Stimulated activated CD8-positive, alpha-beta memory T cell treated with anti-CD3 and anti-CD28 coated beads, Interleukin-12 subunit alpha, Interleukin-12 subunit beta, amount 100 ng/mL, for 1 hour (primary cell): ENCODE measurements around the gene NPB.

ENCODE experiments used
- DNase-seq: peaks from one replicate; pipeline ENCODE4 v3.0.0-alpha.2; 2020; ENCODE audit warnings: low read depth

The NPB gene

GRCh38 chr17:81902023-81902652 is at the start of gene NPB:
Gene NPB, plus strand, starts transcription at chr17:81902238. Its CDS starts 40 bp downstream, at chr17:81902278.
- DNase-seq: no peak

DNA sequence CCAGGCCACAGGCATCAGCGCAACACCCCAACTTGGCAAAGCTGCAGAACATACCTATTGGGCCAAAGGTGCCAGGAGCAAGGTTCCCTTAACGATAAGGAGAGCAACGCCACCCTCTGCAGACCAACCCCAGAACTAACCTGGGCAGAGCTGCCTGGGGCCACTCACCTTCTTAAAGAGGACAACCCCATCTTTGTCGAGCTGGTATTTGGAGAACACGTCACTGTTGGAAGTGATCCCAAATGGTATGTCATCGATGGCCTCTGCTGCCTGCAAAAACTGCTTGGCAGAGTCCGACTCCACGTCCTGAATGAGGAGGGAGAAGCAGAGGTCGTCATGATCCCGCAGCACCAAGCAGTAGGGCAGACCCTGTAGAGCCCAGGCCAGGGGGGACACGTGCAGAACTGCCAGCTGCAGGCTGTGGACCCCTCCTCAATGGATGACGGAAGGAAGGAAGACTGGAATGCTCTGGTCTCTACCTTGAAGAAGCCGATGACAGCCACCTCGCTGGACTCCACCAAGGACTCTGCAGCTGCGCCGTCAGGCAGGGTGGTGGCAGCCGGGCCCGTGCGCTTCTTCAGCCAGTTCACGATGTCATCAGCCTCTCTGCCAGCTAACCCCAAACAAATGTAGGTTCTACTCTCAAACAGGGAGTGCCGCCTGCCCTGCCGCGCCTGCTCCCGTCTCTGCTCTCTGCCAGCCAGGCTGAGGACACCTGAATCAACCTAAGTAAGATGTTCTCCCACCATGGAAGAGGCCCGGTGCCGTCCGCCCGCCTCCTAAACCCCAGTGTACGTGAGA is 46.9 kb upstream of the NPB start:
- no peak for DNase-seq

DNA sequence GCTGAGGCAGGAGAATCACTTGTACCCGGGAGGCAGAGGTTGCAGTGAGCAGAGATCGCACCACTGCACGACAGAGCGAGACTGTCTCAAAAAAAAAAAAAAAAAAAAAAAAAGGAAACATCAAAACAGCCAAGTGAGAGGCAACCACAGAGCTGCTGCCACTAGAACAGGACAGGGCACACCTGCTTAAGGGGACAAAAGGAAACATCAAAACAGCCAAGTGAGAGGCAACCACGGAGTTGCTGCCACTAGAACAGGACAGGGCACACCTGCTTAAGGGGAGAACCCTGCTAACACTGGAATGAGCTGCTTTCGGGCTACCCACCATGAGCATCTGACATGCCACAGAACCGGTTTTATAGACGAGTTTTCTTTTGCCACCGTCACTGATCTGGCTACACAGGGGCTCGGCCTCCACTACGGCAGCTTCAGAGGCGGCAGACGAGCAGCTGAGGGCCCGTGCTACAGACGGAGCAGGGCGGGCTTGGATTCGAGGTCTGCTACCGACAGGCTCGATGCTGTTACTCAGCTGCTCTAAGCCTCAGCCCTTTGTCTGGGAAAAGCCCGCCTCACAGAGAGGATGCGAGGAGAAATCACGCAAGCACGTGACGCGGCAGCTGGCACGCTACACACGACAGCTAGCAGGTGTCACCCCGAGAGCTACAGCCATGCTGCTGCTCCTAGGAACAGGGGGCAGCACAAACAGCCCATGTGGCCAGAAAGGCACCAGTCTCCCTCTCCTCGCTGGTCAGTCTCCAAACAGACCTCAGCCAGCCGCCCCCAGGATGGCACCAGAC is 43.7 kb upstream of the NPB start:
- DNase-seq: no peak

GRCh38 chr17:81858967-81859905 is 42.8 kb upstream of the NPB start:
- no peak for DNase-seq

GRCh38 chr17:81859906-81860755 is 41.9 kb upstream of the NPB start, which contains the start of gene P4HB:
Gene P4HB, minus strand, starts transcription at chr17:81860535. Its CDS starts 64 bp downstream, at chr17:81860471.
- DNase-seq: no peak

- DNase-seq: peak; percentile 99
Measured at GRCh38 chr17:81860756-81861568, 41.1 kb upstream of the NPB start.

DNA sequence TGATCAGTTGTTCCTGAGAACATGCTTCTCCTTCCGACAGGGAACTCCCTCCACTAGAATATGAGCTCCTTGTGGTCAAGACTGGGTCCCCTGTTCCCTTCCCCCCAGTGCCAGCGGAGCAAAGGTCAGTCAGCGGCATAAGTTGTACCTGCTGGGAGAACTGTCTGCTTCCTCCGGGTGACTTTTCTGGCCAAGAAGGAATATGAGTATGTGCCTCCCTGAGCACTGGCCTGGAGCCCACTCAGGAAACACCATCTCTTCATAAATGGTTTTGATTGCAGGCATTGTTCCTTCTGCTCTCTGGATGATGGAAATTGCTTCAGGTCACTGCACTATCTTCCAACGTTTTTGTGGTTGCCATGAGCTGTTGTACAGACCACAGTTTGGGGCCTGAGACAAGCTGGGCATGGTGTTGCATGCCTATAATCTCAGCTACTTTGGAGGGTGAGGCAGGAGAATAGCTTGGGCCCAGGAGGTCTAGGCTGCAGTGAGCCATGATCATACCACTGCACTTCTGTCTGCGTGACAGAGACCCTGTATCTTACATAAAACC is 38.8 kb upstream of the NPB start:
- no peak for DNase-seq

DNA sequence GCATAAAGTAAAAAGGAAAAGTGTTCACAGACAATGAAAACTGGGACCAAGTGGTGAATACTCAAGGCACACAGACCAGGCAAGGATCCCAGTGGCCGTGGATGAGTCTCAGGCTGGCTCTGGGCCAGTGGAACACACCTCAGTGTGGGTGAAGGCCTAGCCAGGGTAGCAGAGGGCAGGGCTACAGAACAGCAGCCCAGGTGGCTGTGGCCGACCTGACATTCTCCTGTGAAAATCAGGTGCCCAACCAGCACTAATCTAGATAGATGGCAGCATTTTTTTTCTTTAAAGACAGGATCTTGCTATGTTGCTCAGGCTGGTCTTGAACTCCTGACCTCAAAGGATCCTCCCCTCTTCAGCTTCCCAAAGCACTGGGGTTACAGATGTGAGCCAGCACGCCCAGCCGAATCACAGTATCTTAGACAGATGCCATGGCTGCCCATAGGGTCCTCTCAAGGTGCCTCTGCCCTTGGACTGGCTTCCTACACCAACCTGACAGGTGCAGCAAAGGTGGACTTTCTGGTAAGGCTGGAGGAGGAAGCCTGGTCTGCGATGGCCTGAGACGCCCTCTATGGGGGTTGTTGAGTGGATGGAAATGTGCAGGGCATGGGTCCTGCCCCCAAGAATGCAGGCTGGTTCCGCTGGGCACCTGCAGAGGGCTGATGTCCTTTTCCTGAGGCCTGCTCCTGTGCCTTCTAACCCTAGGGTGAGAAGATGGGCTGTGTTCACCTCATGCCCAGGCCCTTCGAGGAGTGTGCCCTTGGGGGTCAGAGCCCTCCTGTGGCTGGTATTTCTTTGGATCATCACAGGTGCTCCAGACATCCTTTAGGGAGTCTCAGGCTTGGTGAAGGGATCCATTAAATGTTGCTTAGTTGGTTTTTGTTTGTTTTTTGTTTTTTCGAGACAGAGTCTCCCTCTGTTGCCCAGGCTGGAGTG is 37.9 kb upstream of the NPB start:
- no peak for DNase-seq

DNA sequence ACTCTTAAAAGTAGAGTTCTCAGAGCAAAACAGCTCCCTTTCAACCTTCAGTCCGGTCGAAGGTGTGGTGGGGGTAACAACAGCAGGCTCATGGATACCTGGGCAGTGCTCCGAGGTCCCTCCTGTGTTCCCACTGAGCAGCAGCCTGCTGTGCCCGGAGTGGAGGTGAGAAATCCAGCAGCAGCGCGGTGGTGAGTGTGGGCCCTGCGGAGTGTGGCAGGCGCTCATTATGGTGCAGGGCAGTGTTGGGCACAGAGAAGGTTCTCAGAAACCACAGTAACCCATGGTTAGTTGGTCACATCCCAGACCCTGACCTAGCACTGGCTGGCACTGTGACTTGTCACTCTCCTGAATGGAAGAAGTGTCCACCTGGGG is 36.7 kb upstream of the NPB start:
- DNase-seq: no peak

DNA sequence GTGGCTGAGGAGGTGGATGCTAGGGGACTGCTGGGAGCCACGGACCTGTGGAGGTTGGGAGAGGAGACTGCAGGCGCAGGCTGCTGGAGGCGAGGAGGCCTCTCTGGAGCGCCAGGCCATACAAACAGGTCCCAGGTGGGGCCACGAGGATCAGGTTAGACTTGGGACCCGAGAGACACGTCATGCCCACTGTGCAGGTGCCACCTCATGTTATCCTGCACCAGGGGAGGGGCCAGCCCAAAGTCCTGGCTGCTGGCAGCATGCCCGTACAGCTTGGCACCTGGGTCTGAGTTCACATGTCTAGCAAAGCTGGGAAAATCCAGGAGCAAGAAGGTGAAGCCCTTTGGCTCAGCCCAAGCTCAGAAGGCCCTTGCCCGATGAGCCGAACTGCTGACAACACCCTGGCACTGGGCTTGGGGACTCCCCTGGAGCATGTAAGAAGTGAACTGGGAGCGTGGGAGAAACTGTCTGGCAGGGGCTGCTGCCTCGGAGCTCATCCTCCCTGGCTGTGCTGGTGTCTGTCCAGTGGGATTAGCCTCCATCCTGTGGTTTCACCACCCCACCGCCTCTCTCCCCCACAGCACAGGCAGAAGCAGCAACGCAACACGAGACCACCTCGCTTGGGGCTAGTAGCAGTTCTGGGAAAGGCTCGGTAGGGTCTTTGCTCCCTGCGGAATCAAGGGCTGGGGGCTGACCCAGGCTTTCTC is 36.2 kb upstream of the NPB start:
- DNase-seq: no peak

DNA sequence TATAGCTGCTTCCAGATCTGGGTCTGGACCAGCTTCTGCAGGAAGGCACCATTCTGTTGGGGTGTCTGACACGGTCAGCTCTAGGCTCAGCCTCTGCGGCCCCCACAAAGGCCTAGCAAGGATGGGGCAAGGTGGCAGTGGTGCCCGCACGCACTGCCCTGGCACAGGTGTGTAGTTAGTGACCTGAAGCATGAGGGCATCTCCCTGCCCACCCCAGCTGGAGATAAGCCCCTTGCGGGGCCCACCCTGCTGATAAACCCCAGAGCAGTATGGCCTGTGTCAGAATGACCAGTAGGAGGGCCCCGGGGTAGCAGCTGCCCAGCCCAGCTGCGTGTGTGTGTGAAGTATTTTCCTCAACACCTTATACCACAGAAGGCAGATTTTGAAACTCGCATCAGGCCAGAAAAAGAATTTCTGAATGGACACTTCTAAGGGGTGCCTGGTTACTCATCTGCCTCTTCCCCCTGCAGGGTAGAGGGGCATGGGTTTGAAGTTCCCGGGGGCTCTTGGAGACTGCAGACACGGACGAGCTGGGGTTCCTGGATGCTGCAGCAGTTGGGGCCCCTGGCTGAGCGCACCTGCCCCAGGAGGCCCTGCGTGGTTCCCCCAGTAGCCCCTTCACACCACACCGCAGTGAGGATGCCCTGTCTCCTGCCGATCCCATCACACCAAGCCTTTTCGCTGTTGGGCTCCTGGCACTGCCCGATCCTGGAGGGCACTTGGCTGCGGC is 35.4 kb upstream of the NPB start:
- DNase-seq: no peak

DNA sequence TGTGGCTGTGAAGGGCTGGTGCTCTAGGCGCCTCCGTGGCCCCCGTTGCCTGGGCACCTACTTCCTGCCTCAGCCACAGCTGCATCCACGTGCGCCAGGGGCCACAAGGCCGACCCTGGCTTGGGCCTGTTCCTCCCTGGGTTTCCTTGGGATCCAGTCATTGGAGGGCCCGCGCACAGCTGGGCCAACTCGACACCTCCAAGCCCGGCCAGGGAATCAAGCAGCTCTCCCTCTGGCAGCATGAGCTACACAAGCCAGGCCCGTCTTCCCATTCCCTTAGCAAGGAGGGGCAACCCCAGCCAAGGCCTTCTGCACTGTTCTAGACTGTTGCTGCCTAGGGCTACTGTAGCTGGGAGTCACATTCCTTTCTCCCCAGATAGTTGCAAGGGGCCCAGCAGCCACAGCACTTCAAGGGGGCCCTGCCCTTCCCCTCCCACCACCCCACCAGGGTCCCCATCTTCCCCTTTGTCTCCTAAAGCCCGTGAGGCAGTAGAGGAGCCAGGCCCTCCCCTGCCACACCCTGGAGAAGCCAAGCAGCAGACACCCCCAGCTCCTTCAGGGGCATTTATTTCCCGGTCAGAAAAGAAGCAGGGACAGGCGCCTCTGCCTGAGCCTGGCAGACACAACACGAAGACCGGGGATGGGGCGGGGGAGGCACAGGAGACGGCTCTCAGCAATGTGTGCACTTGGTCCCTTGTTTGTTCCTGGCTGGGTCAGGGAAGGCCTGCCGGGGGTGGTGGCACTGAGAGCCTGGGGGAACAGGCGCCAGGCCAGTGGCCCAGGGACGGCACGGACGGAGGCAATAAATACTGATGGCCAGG is 34.7 kb upstream of the NPB start:
- no peak for DNase-seq

- DNase-seq: no peak
Measured at GRCh38 chr17:81867991-81868673, 33.9 kb upstream of the NPB start.

- DNase-seq: no peak
Measured at GRCh38 chr17:81868674-81869220, 33.3 kb upstream of the NPB start.
